Vagina (tissue), 2 donors: ENCODE results near the gene LYPD4. TPM values are rescaled to one million over a fixed set of nuclear protein-coding genes. Genes with fewer than 3 reads are reported as not detected.

Experiments used
- DNase-seq, 2 donors: peaks; one replicate each; pipeline ENCODE4 v3.0.0-alpha.2; 2017; ENCODE audit errors: extremely low spot score in 2 of 2
- H3K27ac ChIP-seq: fragments of 200-600 bp; sonication (generic); one replicate; pipeline ENCODE4 v1.5.1; 2019
- H3K27me3 ChIP-seq: fragments of 200-600 bp; sonication (generic); one replicate; pipeline ENCODE4 v1.5.1; 2019
- H3K36me3 ChIP-seq, 2 donors: fragments of 200-600 bp; sonication (generic); one replicate each; pipeline ENCODE4 v1.5.1; 2017 to 2019
- H3K4me1 ChIP-seq: fragments of 200-600 bp; sonication (generic); one replicate; pipeline ENCODE4 v1.5.1; 2019
- H3K4me3 ChIP-seq, 2 donors: fragments of 200-600 bp; sonication (generic); 1 replicate in 1 of 2; 2 replicates in 1 of 2; pipeline ENCODE4 v1.5.1; 2016 to 2019
- H3K9me3 ChIP-seq: fragments of 200-600 bp; sonication (generic); one replicate; pipeline ENCODE4 v1.5.1; 2019
- CTCF ChIP-seq, 3 experiments: fragments of 450-650 bp in 2 of 3; fragments of 200-600 bp in 1 of 3; sonication (generic) in 1 of 3; IDR thresholded peaks; one replicate each; pipeline ENCODE4 v1.5.1; 2017 to 2019; ENCODE audit warnings: antibody characterized with exemption in 3 of 3, mild to moderate bottlenecking in 2 of 3, moderate library complexity in 2 of 3
- POLR2A ChIP-seq, 2 donors: fragments of 450-650 bp; IDR thresholded peaks; one replicate each; pipeline ENCODE4 v1.6.1; 2017; ENCODE audit warnings: antibody characterized with exemption in 2 of 2, mild to moderate bottlenecking in 2 of 2, moderate library complexity in 2 of 2
- POLR2AphosphoS5 ChIP-seq, 2 donors: sonication (generic); formaldehyde crosslinking; IDR thresholded peaks; one replicate each; pipeline ENCODE4 v1.9.0; 2017; ENCODE audit warnings: antibody characterized with exemption in 2 of 2, mild to moderate bottlenecking in 2 of 2, low read depth in 1 of 2; ENCODE audit not compliant: insufficient read depth in 1 of 2
- intact Hi-C: fragments of 100-400 bp; cut with DNase I; formaldehyde crosslinking; loops from one replicate; pipeline ENCODE4 v1.15.1; 2023
- total RNA-seq: library from RNA; depleted of rRNA; stranded (reverse); fragments of >200 nt; gene quantifications from one replicate; pipeline ENCODE4 v1.2.3, GENCODE V29; 2016

Gene LYPD4
- not detected for total RNA-seq

GRCh38 chr19:41844601-41845000 is at the start of gene LYPD4:
Gene LYPD4, minus strand, starts transcription at chr19:41844683. Its CDS starts 5,398 bp downstream, at chr19:41839285.
- TF ChIP-seq POLR2AphosphoS5 (IDR thresholded peaks at IDR 0.05; ENCODE audit: insufficient read depth in 1 of 2, low read depth in 1 of 2), result no peak
- H3K9me3 ChIP-seq, result no peaks in the 10 kb centered on the region
- no peak for DNase-seq
- no peaks in the 10 kb centered on the region for H3K36me3 ChIP-seq
- H3K4me3 ChIP-seq, result no peak within 1 kb of the TSS
- H3K4me1 ChIP-seq, result no peaks in the 10 kb centered on the region
- H3K27me3 ChIP-seq, result no peaks in the 10 kb centered on the region
- intact Hi-C loops, result no loop called here
- H3K27ac ChIP-seq, result no peak within 1 kb of the TSS

- no peak overlapping the region for H3K4me3 ChIP-seq
- H3K36me3 ChIP-seq, result peaks cover 0 to 55% of the 10 kb centered on the region in 2 donors
- intact Hi-C loops, result no loop called here
- no peaks in the 10 kb centered on the region for H3K4me1 ChIP-seq
- H3K27me3 ChIP-seq, result no peaks in the 10 kb centered on the region
- no peak overlapping the region for H3K27ac ChIP-seq
- no peak for TF ChIP-seq CTCF (IDR thresholded peaks at IDR 0.05)
- no peak for TF ChIP-seq POLR2A (IDR thresholded peaks at IDR 0.05)
- no peak for TF ChIP-seq POLR2AphosphoS5 (IDR thresholded peaks at IDR 0.05; ENCODE audit: insufficient read depth in 1 of 2, low read depth in 1 of 2)
- H3K9me3 ChIP-seq, result no peaks in the 10 kb centered on the region
- no peak for DNase-seq
Observed at GRCh38 chr19:41893899-41894298, 49.4 kb upstream of the LYPD4 start.

- Histone ChIP-seq H3K27me3 (no peaks in the 10 kb centered on the region), H3K9me3 (no peaks in the 10 kb centered on the region), H3K27ac (no peak overlapping the region), H3K4me3 (no peak overlapping the region), H3K36me3 (peaks cover 0 to 41% of the 10 kb centered on the region in 2 donors), H3K4me1 (peaks cover 7% of the 10 kb centered on the region)
- DNase-seq, result no peak
- intact Hi-C loops, result no loop called here
- TF ChIP-seq CTCF (IDR thresholded peaks at IDR 0.05), result no peak
- no peak for TF ChIP-seq POLR2AphosphoS5 (IDR thresholded peaks at IDR 0.05; ENCODE audit: insufficient read depth in 1 of 2, low read depth in 1 of 2)
- TF ChIP-seq POLR2A (IDR thresholded peaks at IDR 0.05), result no peak
Observed at GRCh38 chr19:41892173-41892902, 47.9 kb upstream of the LYPD4 start.

GRCh38 chr19:41890936-41891335 is 46.5 kb upstream of the LYPD4 start:
- Histone ChIP-seq H3K36me3 (peaks cover 0 to 32% of the 10 kb centered on the region in 2 donors), H3K4me1 (peaks cover 22% of the 10 kb centered on the region), H3K9me3 (no peaks in the 10 kb centered on the region), H3K4me3 (no peak overlapping the region), H3K27ac (no peak overlapping the region), H3K27me3 (no peaks in the 10 kb centered on the region)
- intact Hi-C loops, result no loop called here
- no peak for DNase-seq
- TF ChIP-seq POLR2A (IDR thresholded peaks at IDR 0.05), result no peak
- TF ChIP-seq POLR2AphosphoS5 (IDR thresholded peaks at IDR 0.05; ENCODE audit: insufficient read depth in 1 of 2, low read depth in 1 of 2), result no peak
- no peak for TF ChIP-seq CTCF (IDR thresholded peaks at IDR 0.05)

GRCh38 chr19:41889896-41890295 is 45.4 kb upstream of the LYPD4 start:
- intact Hi-C loops, result no loop called here
- peaks cover 0 to 22% of the 10 kb centered on the region in 2 donors for H3K36me3 ChIP-seq
- no peaks in the 10 kb centered on the region for H3K9me3 ChIP-seq
- TF ChIP-seq POLR2AphosphoS5 (IDR thresholded peaks at IDR 0.05; ENCODE audit: insufficient read depth in 1 of 2, low read depth in 1 of 2) (no peak), CTCF (IDR thresholded peaks at IDR 0.05) (no peak), POLR2A (IDR thresholded peaks at IDR 0.05) (no peak)
- no peak overlapping the region for H3K4me3 ChIP-seq
- no peak for DNase-seq
- no peaks in the 10 kb centered on the region for H3K27me3 ChIP-seq
- H3K4me1 ChIP-seq, result peaks cover 32% of the 10 kb centered on the region
- H3K27ac ChIP-seq, result no peak overlapping the region
